Measurements from ENCODE around the gene KAT8.

The KAT8 gene

GRCh38 chr16:31128711-31129567 lies 11.5 kb downstream of the KAT8 start:
- Histone ChIP-seq H3K4me3 (ENCODE audit: low read length) (no peak overlapping the region), H3K79me2 (ENCODE audit: low read length) (no peaks in the 10 kb centered on the region), H3F3A (ENCODE audit: insufficient read depth, low read length) (no peaks in the 10 kb centered on the region), H3K9ac (ENCODE audit: low read length) (no peak overlapping the region), H3K27me3 (replicated peaks; ENCODE audit: insufficient read depth, low read length) (no peaks in the 10 kb centered on the region), H3K9me2 (replicated peaks; ENCODE audit: insufficient read depth, low read length) (no peaks in the 10 kb centered on the region), H3K4me1 (ENCODE audit: low read length) (no peaks in the 10 kb centered on the region), H2AFZ (ENCODE audit: low read length) (no peak overlapping the region), H3K27ac (ENCODE audit: low read length) (no peak overlapping the region), H3K4me2 (ENCODE audit: low read depth, low read length) (no peak overlapping the region), H3K36me3 (replicated peaks; ENCODE audit: insufficient read depth, low read length) (no peaks in the 10 kb centered on the region), H4K20me1 (ENCODE audit: insufficient read depth, low read length) (no peaks in the 10 kb centered on the region), H3K9me3 (replicated peaks; ENCODE audit: insufficient read depth, low read length) (no peaks in the 10 kb centered on the region)
- DNase-seq, result no peak
- no peak for TF ChIP-seq EZH2 (optimal IDR thresholded peaks at IDR 0.05; ENCODE audit: low read depth, low read length)
- TF ChIP-seq EZH2phosphoT487 (IDR thresholded peaks at IDR 0.05; ENCODE audit: low read length), result no peak
- TF ChIP-seq CTCF (IDR thresholded peaks at IDR 0.05; ENCODE audit: low read length), result no peak

GRCh38 chr16:31129568-31130335 lies 12.3 kb downstream of the KAT8 start:
- Histone ChIP-seq H3K79me2 (ENCODE audit: low read length) (no peaks in the 10 kb centered on the region), H3K4me1 (ENCODE audit: low read length) (no peaks in the 10 kb centered on the region), H3K9me2 (replicated peaks; ENCODE audit: insufficient read depth, low read length) (no peaks in the 10 kb centered on the region), H3K9ac (ENCODE audit: low read length) (no peak overlapping the region), H3K27me3 (replicated peaks; ENCODE audit: insufficient read depth, low read length) (no peaks in the 10 kb centered on the region), H3K9me3 (replicated peaks; ENCODE audit: insufficient read depth, low read length) (no peaks in the 10 kb centered on the region), H3K36me3 (replicated peaks; ENCODE audit: insufficient read depth, low read length) (no peaks in the 10 kb centered on the region), H3K27ac (ENCODE audit: low read length) (no peak overlapping the region), H3K4me2 (ENCODE audit: low read depth, low read length) (no peak overlapping the region), H4K20me1 (ENCODE audit: insufficient read depth, low read length) (no peaks in the 10 kb centered on the region), H2AFZ (ENCODE audit: low read length) (no peak overlapping the region), H3K4me3 (ENCODE audit: low read length) (no peak overlapping the region), H3F3A (ENCODE audit: insufficient read depth, low read length) (no peaks in the 10 kb centered on the region)
- no peak for DNase-seq
- TF ChIP-seq EZH2phosphoT487 (IDR thresholded peaks at IDR 0.05; ENCODE audit: low read length), result no peak
- no peak for TF ChIP-seq CTCF (IDR thresholded peaks at IDR 0.05; ENCODE audit: low read length)
- TF ChIP-seq EZH2 (optimal IDR thresholded peaks at IDR 0.05; ENCODE audit: low read depth, low read length), result no peak

GRCh38 chr16:31130336-31130891 lies 12.9 kb downstream of the KAT8 start:
- Histone ChIP-seq H3K9me2 (replicated peaks; ENCODE audit: insufficient read depth, low read length) (no peaks in the 10 kb centered on the region), H3K27me3 (replicated peaks; ENCODE audit: insufficient read depth, low read length) (no peaks in the 10 kb centered on the region), H3K9me3 (replicated peaks; ENCODE audit: insufficient read depth, low read length) (no peaks in the 10 kb centered on the region), H3F3A (ENCODE audit: insufficient read depth, low read length) (no peaks in the 10 kb centered on the region), H3K27ac (ENCODE audit: low read length) (no peak overlapping the region), H3K9ac (ENCODE audit: low read length) (no peak overlapping the region), H3K79me2 (ENCODE audit: low read length) (no peaks in the 10 kb centered on the region), H3K4me3 (ENCODE audit: low read length) (no peak overlapping the region), H3K36me3 (replicated peaks; ENCODE audit: insufficient read depth, low read length) (no peaks in the 10 kb centered on the region), H2AFZ (ENCODE audit: low read length) (no peak overlapping the region), H3K4me2 (ENCODE audit: low read depth, low read length) (no peak overlapping the region), H4K20me1 (ENCODE audit: insufficient read depth, low read length) (no peaks in the 10 kb centered on the region), H3K4me1 (ENCODE audit: low read length) (no peaks in the 10 kb centered on the region)
- TF ChIP-seq EZH2 (optimal IDR thresholded peaks at IDR 0.05; ENCODE audit: low read depth, low read length) (no peak), CTCF (IDR thresholded peaks at IDR 0.05; ENCODE audit: low read length) (no peak), EZH2phosphoT487 (IDR thresholded peaks at IDR 0.05; ENCODE audit: low read length) (no peak)
- no peak for DNase-seq
